A673 (cell line): Measurements from ENCODE around the gene SMAD9.

Source experiments
- EZH2 ChIP-seq: fragments of 200-600 bp; sonication (generic); IDR thresholded peaks from 2 replicates; pipeline ENCODE4 v1.6.1; 2017; ENCODE audit warnings: borderline replicate concordance, low read depth, mild to moderate bottlenecking, mixed read lengths, antibody characterized with exemption, low read length; ENCODE audit not compliant: poor library complexity, severe bottlenecking
- TF ChIP-seq, protein P1 (sequence below): fragments of 300-800, 200-600 bp; sonication (generic); conservative IDR thresholded peaks from 2 replicates; pipeline ENCODE4 v1.5.1; 2017; ENCODE audit warnings: low read depth, mild to moderate bottlenecking, antibody characterized with exemption, low read length, moderate library complexity, mixed read lengths

DNA sequence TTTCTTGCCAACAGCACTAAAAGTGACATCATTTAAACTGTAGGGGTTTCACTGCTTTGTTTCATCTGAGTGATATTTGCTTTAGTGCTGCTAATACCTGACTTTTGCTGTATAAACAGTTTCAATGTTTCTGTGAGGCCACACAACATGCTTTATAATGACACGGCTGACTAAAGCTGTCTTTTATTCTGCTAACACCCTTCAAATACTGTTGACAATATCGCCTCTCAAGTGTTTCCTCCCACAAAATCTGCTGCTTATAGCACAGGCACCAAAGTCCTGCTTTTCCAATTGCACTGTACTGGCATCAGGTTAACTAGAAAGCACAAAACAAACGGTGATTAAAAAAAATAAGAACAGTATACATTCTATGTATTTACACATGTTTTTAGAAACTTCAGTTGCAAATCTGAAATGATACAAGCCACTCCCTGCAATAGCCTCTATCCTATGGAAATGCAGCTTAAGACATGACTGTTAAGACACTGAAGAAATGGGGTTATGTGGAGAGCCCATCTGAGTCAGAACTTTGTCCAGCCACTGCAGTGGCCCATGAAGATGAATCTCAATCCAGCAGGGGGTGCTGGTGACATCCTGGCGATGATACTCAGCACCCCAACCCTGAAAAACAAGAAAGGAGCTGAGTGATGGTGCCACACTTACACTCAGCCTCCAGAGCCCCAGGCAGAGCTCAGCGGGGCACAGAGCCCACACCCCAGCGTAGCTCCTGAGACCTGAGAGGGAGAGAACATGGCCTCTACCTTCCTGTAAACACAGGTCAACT lies 71.6 kb downstream of the SMAD9 start:
- TF ChIP-seq, protein P1, sequence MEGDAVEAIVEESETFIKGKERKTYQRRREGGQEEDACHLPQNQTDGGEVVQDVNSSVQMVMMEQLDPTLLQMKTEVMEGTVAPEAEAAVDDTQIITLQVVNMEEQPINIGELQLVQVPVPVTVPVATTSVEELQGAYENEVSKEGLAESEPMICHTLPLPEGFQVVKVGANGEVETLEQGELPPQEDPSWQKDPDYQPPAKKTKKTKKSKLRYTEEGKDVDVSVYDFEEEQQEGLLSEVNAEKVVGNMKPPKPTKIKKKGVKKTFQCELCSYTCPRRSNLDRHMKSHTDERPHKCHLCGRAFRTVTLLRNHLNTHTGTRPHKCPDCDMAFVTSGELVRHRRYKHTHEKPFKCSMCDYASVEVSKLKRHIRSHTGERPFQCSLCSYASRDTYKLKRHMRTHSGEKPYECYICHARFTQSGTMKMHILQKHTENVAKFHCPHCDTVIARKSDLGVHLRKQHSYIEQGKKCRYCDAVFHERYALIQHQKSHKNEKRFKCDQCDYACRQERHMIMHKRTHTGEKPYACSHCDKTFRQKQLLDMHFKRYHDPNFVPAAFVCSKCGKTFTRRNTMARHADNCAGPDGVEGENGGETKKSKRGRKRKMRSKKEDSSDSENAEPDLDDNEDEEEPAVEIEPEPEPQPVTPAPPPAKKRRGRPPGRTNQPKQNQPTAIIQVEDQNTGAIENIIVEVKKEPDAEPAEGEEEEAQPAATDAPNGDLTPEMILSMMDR = peak; percentile 46
- no peak for TF ChIP-seq EZH2
